IMR-90 (cell line): ENCODE data around the gene S1PR3. TPM values are rescaled to one million over a fixed set of nuclear protein-coding genes. Genes with fewer than 3 reads are reported as not detected.

Source experiments
- ATAC-seq: fragments of 200-7000 bp; cut with Tn5 transposase; 2 replicates; pipeline ENCODE4 v1.9.1; 2020; ENCODE audit warnings: low read depth, mild to moderate bottlenecking, moderate library complexity
- Bru-seq: library from RNA; stranded (reverse); fragments of 400-500 nt; gene quantifications from one replicate; lab custom pipeline; 2021; lab: Mats Ljungman, UMichigan
- BruChase-seq, 2 experiments: library from RNA; stranded (reverse); fragments of 400-500 nt; gene quantifications; one replicate each; lab custom pipeline; 2021; lab: Mats Ljungman, UMichigan
- BruUV-seq: library from RNA; stranded (reverse); fragments of 400-500 nt; replicated peaks from 2 replicates; lab custom pipeline; 2021; lab: Mats Ljungman, UMichigan
- CTCF ChIA-PET: fragments of 300-600 bp; formaldehyde crosslinking; extraction: SDS; loops from one replicate; lab custom pipeline; 2021; ENCODE audit warnings: antibody characterized with exemption; lab: Yijun Ruan, JAX
- POLR2A ChIA-PET: fragments of 300-600 bp; sonication (Branson Sonifier 250); formaldehyde crosslinking; loops from one replicate; lab custom pipeline; 2022; ENCODE audit warnings: antibody characterized with exemption; ENCODE audit not compliant: unreplicated experiment; lab: Charles Lee
- DNase-seq: peaks from one replicate; pipeline ENCODE4 v3.0.0; 2013
- H2AFZ ChIP-seq: replicated peaks from 2 replicates; pipeline ENCODE3; 2013; ENCODE audit warnings: low read length, mild to moderate bottlenecking; ENCODE audit not compliant: poor library complexity
- H2AK5ac ChIP-seq: 2 replicates; pipeline ENCODE4 v1.6.1; 2013; ENCODE audit warnings: low read depth, low read length, inconsistent platforms
- H2AK9ac ChIP-seq: replicated peaks from 2 replicates; pipeline ENCODE3; 2013; ENCODE audit warnings: mild to moderate bottlenecking, low read depth, low read length, moderate library complexity; ENCODE audit not compliant: poor library complexity
- H2BK120ac ChIP-seq: 2 replicates; pipeline ENCODE4 v1.6.1; 2013; ENCODE audit warnings: low read depth, low read length, inconsistent platforms
- H2BK15ac ChIP-seq: 3 replicates; pipeline ENCODE4 v1.6.1; 2013; ENCODE audit warnings: low read depth, low read length, inconsistent platforms
- H2BK20ac ChIP-seq: 2 replicates; pipeline ENCODE4 v1.6.1; 2013; ENCODE audit warnings: low read depth, mild to moderate bottlenecking, inconsistent platforms, low read length, moderate library complexity
- H2BK5ac ChIP-seq: 2 replicates; pipeline ENCODE4 v1.6.1; 2013; ENCODE audit warnings: mild to moderate bottlenecking, low read depth, low read length, inconsistent platforms; ENCODE audit not compliant: poor library complexity, severe bottlenecking
- H3K14ac ChIP-seq: replicated peaks from 2 replicates; pipeline ENCODE4 v1.6.1; 2013; ENCODE audit warnings: low read depth, low read length, inconsistent platforms
- H3K18ac ChIP-seq: 2 replicates; pipeline ENCODE4 v1.6.1; 2013; ENCODE audit warnings: low read depth, low read length, control low read depth
- H3K23ac ChIP-seq: 2 replicates; pipeline ENCODE4 v1.6.1; 2013; ENCODE audit warnings: low read depth, low read length, inconsistent platforms
- H3K27ac ChIP-seq: 2 replicates; pipeline ENCODE4 v1.5.1; 2013; ENCODE audit warnings: mild to moderate bottlenecking, control low read depth, low read length; ENCODE audit not compliant: insufficient read depth
- H3K27me3 ChIP-seq: 2 replicates; pipeline ENCODE4 v1.6.1; 2013; ENCODE audit warnings: low read length; ENCODE audit not compliant: control insufficient read depth, insufficient read depth
- H3K36me3 ChIP-seq: 2 replicates; pipeline ENCODE4 v1.6.1; 2013; ENCODE audit warnings: low read length, mixed read lengths; ENCODE audit not compliant: control insufficient read depth, insufficient read depth
- H3K4ac ChIP-seq: 2 replicates; pipeline ENCODE4 v1.6.1; 2013; ENCODE audit warnings: low read depth, low read length, inconsistent platforms
- H3K4me1 ChIP-seq: 2 replicates; pipeline ENCODE4 v1.6.1; 2013; ENCODE audit warnings: low read length, mixed read lengths; ENCODE audit not compliant: control insufficient read depth, insufficient read depth
- H3K4me2 ChIP-seq: 2 replicates; pipeline ENCODE4 v1.6.1; 2013; ENCODE audit warnings: low read depth, mild to moderate bottlenecking, control low read depth, low read length, moderate library complexity
- H3K4me3 ChIP-seq: 2 replicates; pipeline ENCODE4 v1.5.1; 2013; ENCODE audit warnings: low read depth, mild to moderate bottlenecking, control low read depth, low read length, moderate library complexity; ENCODE audit not compliant: insufficient read depth
- H3K56ac ChIP-seq: 2 replicates; pipeline ENCODE4 v1.6.1; 2013; ENCODE audit warnings: low read length, inconsistent platforms; ENCODE audit not compliant: insufficient read depth; ENCODE audit errors: extremely low read depth
- H3K79me1 ChIP-seq, 2 experiments: 2 replicates each; pipeline ENCODE4 v1.6.1; 2013; ENCODE audit warnings: low read length in 2 of 2, inconsistent platforms in 1 of 2, low read depth in 1 of 2
- H3K9ac ChIP-seq: 2 replicates; pipeline ENCODE4 v1.6.1; 2013; ENCODE audit warnings: low read depth, low read length, control low read depth
- H3K9me1 ChIP-seq: 2 replicates; pipeline ENCODE4 v1.6.1; 2013; ENCODE audit warnings: low read length, inconsistent platforms; ENCODE audit not compliant: insufficient read depth
- H3K9me3 ChIP-seq: 2 replicates; pipeline ENCODE4 v1.6.1; 2013; ENCODE audit warnings: low read length; ENCODE audit not compliant: control insufficient read depth, insufficient read depth
- H4K20me1 ChIP-seq: 2 replicates; pipeline ENCODE4 v1.6.1; 2013; ENCODE audit warnings: low read length, inconsistent platforms; ENCODE audit not compliant: insufficient read depth
- H4K5ac ChIP-seq: 2 replicates; pipeline ENCODE4 v1.6.1; 2013; ENCODE audit warnings: mild to moderate bottlenecking, low read depth, low read length, control low read depth
- H4K8ac ChIP-seq, 2 experiments: 2 replicates each; pipeline ENCODE4 v1.6.1; 2013; ENCODE audit warnings: low read depth in 2 of 2, low read length in 2 of 2, control low read depth in 1 of 2, inconsistent platforms in 1 of 2
- H4K91ac ChIP-seq: 2 replicates; pipeline ENCODE4 v1.6.1; 2013; ENCODE audit warnings: low read depth, low read length, inconsistent platforms; ENCODE audit not compliant: insufficient read depth
- POLR2A ChIP-seq: IDR thresholded peaks from 2 replicates; pipeline ENCODE4 v1.6.1; 2012; ENCODE audit warnings: mild to moderate bottlenecking, low read depth, low read length
- WGBS, 2 experiments: methylation state at CpG; one replicate each; pipeline versions ENCODE4 v1.1.5 to v1.1.7; 2013; ENCODE audit warnings: missing lambda C conversion rate in 2 of 2; ENCODE audit not compliant: insufficient read length in 1 of 2; ENCODE audit errors: extremely low coverage in 2 of 2; 5-methylcytosine and 5-hydroxymethylcytosine counted together
- dilution Hi-C: fragments of 300-500 bp; cut with HindIII; formaldehyde crosslinking; loops from one replicate; pipeline ENCODE4 v1.14.3; 2018; ENCODE audit warnings: low sequenced_read_pairs; ENCODE audit not compliant: unreplicated experiment
- in situ Hi-C: fragments of 300-500 bp; cut with MboI; formaldehyde crosslinking; loops from 3 replicates; pipeline ENCODE4 v1.14.3; 2019; ENCODE audit warnings: low sequenced_read_pairs, inconsistent platforms, mixed read lengths
- intact Hi-C: fragments of 100-400 bp; cut with micrococcal nuclease; formaldehyde crosslinking; loops from 2 replicates; pipeline ENCODE4 v1.10.0; 2022
- long read RNA-seq: library from polyadenylated mRNA; unstranded; transcript quantifications from one replicate; pipeline ENCODE4 v2.0.0, GENCODE V29; 2021; ENCODE audit not compliant: unreplicated experiment
- polyA plus RNA-seq, 3 experiments: library from polyadenylated mRNA; depleted of rRNA; stranded (reverse); fragments of >200 nt; gene quantifications; 2 replicates each; pipeline ENCODE4 v1.2.3, GENCODE V29; 2012; ENCODE audit warnings: low replicate concordance in 1 of 3
- total RNA-seq: library from RNA; depleted of rRNA; stranded (reverse); fragments of >200 nt; gene quantifications from 2 replicates; pipeline ENCODE4 v1.2.3, GENCODE V29; 2012; rRNA removed
- TF ChIP-seq, protein P1 (sequence below): conservative IDR thresholded peaks from 2 replicates; pipeline ENCODE4 v1.5.1; 2012; ENCODE audit warnings: mild to moderate bottlenecking, low read depth, low read length, improper control_type of control experiment

The S1PR3 gene
- total RNA-seq (28.7 and 31.1 TPM in 2 replicates), polyA plus RNA-seq (2012; rRNA removed) (25.0 and 28.4 TPM in 2 replicates), Bru-seq, nascent RNA (percentile 86 among the genes with signal in this experiment), BruChase-seq, experiment 1, labeled RNA remaining after a 6-hour chase (percentile 93 among the genes with signal in this experiment), BruChase-seq, experiment 2, labeled RNA remaining after a 2-hour chase (percentile 96 among the genes with signal in this experiment)
- polyA plus RNA-seq (2012; cell fraction: cytosol; rRNA removed), result 16.1 and 27.1 TPM in 2 replicates
- polyA plus RNA-seq (2012; cell fraction: nucleus; rRNA removed; ENCODE audit: low replicate concordance), result 9.5 and 9.8 TPM in 2 replicates
- long read RNA-seq, full-length matches to known transcripts, result 96 of 96 reads
- long read RNA-seq, partial matches to known transcripts, result 0 of 96 reads
- long read RNA-seq, other reads (novel, unspliced or antisense), result 0 of 96 reads

- peak within 1 kb of the TSS in 1 of 2 experiments; percentile 49; a peak in 1 of 4 replicates for H4K8ac ChIP-seq
- no TSS peak for BruUV-seq
- intact Hi-C loops (loop anchor here (1.0 to 5.0 kb wide), 8 partner anchors 139 to 407 kb away; no protein-coding TSS in a partner anchor), in situ Hi-C loops (loop anchor here (10.0 kb wide), 1 partner anchor 217 kb away; no protein-coding TSS in a partner anchor), dilution Hi-C loops (loop anchor here (25.0 kb wide), 1 partner anchor 354 kb away; no protein-coding TSS in a partner anchor)
- H2BK15ac ChIP-seq, result peak within 1 kb of the TSS; percentile 65; the same call in 2 of the 3 replicates
- H3K4me2 ChIP-seq, result peak within 1 kb of the TSS; percentile 96
- H3K9ac ChIP-seq, result peak within 1 kb of the TSS; percentile 87
- H4K20me1 ChIP-seq, result peaks cover 4% of the 10 kb centered on the region; the same call in 1 of the 2 replicates
- CTCF ChIA-PET, result no interaction called here
- peak within 1 kb of the TSS; percentile 57 for H4K91ac ChIP-seq
- ATAC-seq (peak; percentile 80), DNase-seq (no peak)
- peak within 1 kb of the TSS; percentile 75 for H3K4ac ChIP-seq
- no peaks in the 10 kb centered on the region for H3K27me3 ChIP-seq
- peak within 1 kb of the TSS; percentile 79 for H2AK9ac ChIP-seq
- H3K27ac ChIP-seq, result peak within 1 kb of the TSS; percentile 67
- WGBS, 2 experiments, result 0% methylated on average over 22 of the region's 94 CpGs; no CpG with 5 or more reads in 1 of the 2 experiments
- H3K18ac ChIP-seq, result peak within 1 kb of the TSS; percentile 29
- peak within 1 kb of the TSS; percentile 52 for H2BK120ac ChIP-seq
- peaks cover 18% of the 10 kb centered on the region for H3K36me3 ChIP-seq
- POLR2A ChIA-PET, result interaction anchor here (0.6 kb wide), 1 partner anchor 200 kb away, joined by 4 read pairs; no protein-coding TSS in a partner anchor
- peaks cover 17% of the 10 kb centered on the region for H3K4me1 ChIP-seq
- H3K14ac ChIP-seq, result peak within 1 kb of the TSS; percentile 79
- TF ChIP-seq, protein P1, sequence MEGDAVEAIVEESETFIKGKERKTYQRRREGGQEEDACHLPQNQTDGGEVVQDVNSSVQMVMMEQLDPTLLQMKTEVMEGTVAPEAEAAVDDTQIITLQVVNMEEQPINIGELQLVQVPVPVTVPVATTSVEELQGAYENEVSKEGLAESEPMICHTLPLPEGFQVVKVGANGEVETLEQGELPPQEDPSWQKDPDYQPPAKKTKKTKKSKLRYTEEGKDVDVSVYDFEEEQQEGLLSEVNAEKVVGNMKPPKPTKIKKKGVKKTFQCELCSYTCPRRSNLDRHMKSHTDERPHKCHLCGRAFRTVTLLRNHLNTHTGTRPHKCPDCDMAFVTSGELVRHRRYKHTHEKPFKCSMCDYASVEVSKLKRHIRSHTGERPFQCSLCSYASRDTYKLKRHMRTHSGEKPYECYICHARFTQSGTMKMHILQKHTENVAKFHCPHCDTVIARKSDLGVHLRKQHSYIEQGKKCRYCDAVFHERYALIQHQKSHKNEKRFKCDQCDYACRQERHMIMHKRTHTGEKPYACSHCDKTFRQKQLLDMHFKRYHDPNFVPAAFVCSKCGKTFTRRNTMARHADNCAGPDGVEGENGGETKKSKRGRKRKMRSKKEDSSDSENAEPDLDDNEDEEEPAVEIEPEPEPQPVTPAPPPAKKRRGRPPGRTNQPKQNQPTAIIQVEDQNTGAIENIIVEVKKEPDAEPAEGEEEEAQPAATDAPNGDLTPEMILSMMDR, result no peak
- peak; percentile 64 for TF ChIP-seq POLR2A
- peak within 1 kb of the TSS; percentile 89 for H2AFZ ChIP-seq
- peak within 1 kb of the TSS; percentile 82; the same call in 1 of the 2 replicates for H2AK5ac ChIP-seq
- H2BK5ac ChIP-seq, result peak within 1 kb of the TSS; percentile 14
- peak within 1 kb of the TSS; percentile 64 for H3K4me3 ChIP-seq
- no peak within 1 kb of the TSS; the same call in 1 of the 2 replicates for H2BK20ac ChIP-seq
- peaks cover 24 to 36% of the 10 kb centered on the region in 2 experiments for H3K79me1 ChIP-seq
- H3K23ac ChIP-seq, result peak within 1 kb of the TSS; percentile 93
- peak within 1 kb of the TSS; percentile 73 for H3K56ac ChIP-seq
- H4K5ac ChIP-seq, result no peak within 1 kb of the TSS; the same call in 1 of the 2 replicates
- peaks cover 11% of the 10 kb centered on the region for H3K9me1 ChIP-seq
- no peaks in the 10 kb centered on the region for H3K9me3 ChIP-seq
Observed at GRCh38 chr9:88991066-88992034, at the start of gene S1PR3. TSS of gene S1PR3 (plus strand) at chr9:88991468. CDS start at chr9:89001201, 9,733 bp downstream.
